Activated CD8-positive, alpha-beta T cell treated with anti-CD3 and anti-CD28 coated beads for 36 hours (primary cell): ENCODE results near the gene DIPK1A. TPM values are rescaled to one million over a fixed set of nuclear protein-coding genes. Genes with fewer than 3 reads are reported as not detected.

ENCODE experiments used
- ATAC-seq: fragments of 200-7000 bp; cut with Tn5 transposase; one replicate; pipeline ENCODE4 v1.10.0; 2021; ENCODE audit warnings: mild to moderate bottlenecking, moderate library complexity
- CTCF ChIA-PET: fragments of 350-600 bp; sonication (Branson Sonifier 250); formaldehyde crosslinking; loops from one replicate; lab custom pipeline; 2021; ENCODE audit warnings: antibody characterized with exemption; lab: Charles Lee
- POLR2A ChIA-PET: fragments of 350-600 bp; sonication (Branson Sonifier 250); formaldehyde crosslinking; loops from one replicate; lab custom pipeline; 2021; ENCODE audit warnings: antibody characterized with exemption; lab: Charles Lee
- DNase-seq: peaks from one replicate; pipeline ENCODE4 v3.0.0-alpha.2; 2020
- H3K27ac Mint-ChIP-seq: one replicate; pipeline ENCODE4 v1.8.0; 2021; ENCODE audit warnings: mild to moderate bottlenecking, mixed read lengths
- H3K27me3 Mint-ChIP-seq: one replicate; pipeline ENCODE4 v1.8.0; 2021; ENCODE audit warnings: mixed read lengths
- H3K36me3 Mint-ChIP-seq: one replicate; pipeline ENCODE4 v1.8.0; 2021; ENCODE audit warnings: low read depth, mixed read lengths
- H3K4me1 Mint-ChIP-seq: one replicate; pipeline ENCODE4 v1.8.0; 2021; ENCODE audit warnings: low read depth, mixed read lengths
- H3K4me3 Mint-ChIP-seq: one replicate; pipeline ENCODE4 v1.8.0; 2021; ENCODE audit warnings: mild to moderate bottlenecking, moderate library complexity, mixed read lengths
- H3K9me3 Mint-ChIP-seq: one replicate; pipeline ENCODE4 v1.8.0; 2021; ENCODE audit warnings: mixed read lengths
- CTCF ChIP-seq: fragments of 200-600 bp; IDR thresholded peaks from one replicate; pipeline ENCODE4 v1.8.0; 2022; ENCODE audit warnings: antibody characterized with exemption, mild to moderate bottlenecking
- intact Hi-C: fragments of 100-400 bp; cut with micrococcal nuclease; formaldehyde crosslinking; loops from one replicate; pipeline ENCODE4 v1.10.0; 2022
- total RNA-seq, 2 experiments: library from RNA; stranded (reverse); gene quantifications; one replicate each; pipeline ENCODE4 v1.2.3, GENCODE V29; 2021

DIPK1A gene
- total RNA-seq, 2 experiments from 2014 or later: 8.1 to 9.0 TPM

- intact Hi-C loops: no loop called here
- no peak for TF ChIP-seq CTCF
- no peak overlapping the region for H3K27ac Mint-ChIP-seq
- H3K4me3 Mint-ChIP-seq: no peak overlapping the region
- H3K27me3 Mint-ChIP-seq: no peaks in the 10 kb centered on the region
- ATAC-seq (no peak), DNase-seq (no peak)
- peaks cover 54% of the 10 kb centered on the region for H3K4me1 Mint-ChIP-seq
- ChIA-PET POLR2A (interaction anchor here (0.6 kb wide), 1 partner anchor 82 kb away, joined by 3 read pairs; no protein-coding TSS in a partner anchor), CTCF (interaction anchor here (1.2 to 2.5 kb wide), 5 partner anchors 15 to 87 kb away, joined by 5 to 8 read pairs (median 7); partner anchors contain the start of gene DIPK1A)
- peaks cover 3% of the 10 kb centered on the region for H3K36me3 Mint-ChIP-seq
- H3K9me3 Mint-ChIP-seq: no peaks in the 10 kb centered on the region
Observed at GRCh38 chr1:92944901-92945747, 16.1 kb downstream of the DIPK1A start.

GRCh38 chr1:92943502-92943847 is 17.8 kb downstream of the DIPK1A start:
- peaks cover 62% of the 10 kb centered on the region for H3K4me1 Mint-ChIP-seq
- H3K4me3 Mint-ChIP-seq: no peak overlapping the region
- intact Hi-C loops: no loop called here
- ChIA-PET POLR2A (interaction anchor here (1.4 kb wide), 1 partner anchor 17 kb away, joined by 6 read pairs; the partner anchor contains the start of gene DIPK1A), CTCF (interaction anchor here (0.9 to 2.5 kb wide), 8 partner anchors 12 to 85 kb away, joined by 3 to 8 read pairs (median 4); partner anchors contain the start of gene DIPK1A)
- ATAC-seq: no peak
- no peaks in the 10 kb centered on the region for H3K27me3 Mint-ChIP-seq
- TF ChIP-seq CTCF: no peak
- no peak overlapping the region for H3K27ac Mint-ChIP-seq
- DNase-seq: no peak
- peaks cover 4% of the 10 kb centered on the region for H3K36me3 Mint-ChIP-seq
- H3K9me3 Mint-ChIP-seq: no peaks in the 10 kb centered on the region

GRCh38 chr1:92940541-92940940 is 20.7 kb downstream of the DIPK1A start:
- Mint-ChIP-seq H3K4me1 (peaks cover 63% of the 10 kb centered on the region), H3K27ac (no peak overlapping the region), H3K9me3 (no peaks in the 10 kb centered on the region), H3K27me3 (no peaks in the 10 kb centered on the region), H3K4me3 (no peak overlapping the region), H3K36me3 (peaks cover 4% of the 10 kb centered on the region)
- ChIA-PET CTCF (interaction anchor here (0.8 to 1.8 kb wide), 3 partner anchors 28 to 81 kb away, joined by 3 to 8 read pairs (median 3); no protein-coding TSS in a partner anchor), POLR2A (interaction anchor here (0.6 kb wide), 1 partner anchor 90 kb away, joined by 3 read pairs; no protein-coding TSS in a partner anchor)
- no peak for TF ChIP-seq CTCF
- DNase-seq (no peak), ATAC-seq (no peak)
- intact Hi-C loops: no loop called here

DNA sequence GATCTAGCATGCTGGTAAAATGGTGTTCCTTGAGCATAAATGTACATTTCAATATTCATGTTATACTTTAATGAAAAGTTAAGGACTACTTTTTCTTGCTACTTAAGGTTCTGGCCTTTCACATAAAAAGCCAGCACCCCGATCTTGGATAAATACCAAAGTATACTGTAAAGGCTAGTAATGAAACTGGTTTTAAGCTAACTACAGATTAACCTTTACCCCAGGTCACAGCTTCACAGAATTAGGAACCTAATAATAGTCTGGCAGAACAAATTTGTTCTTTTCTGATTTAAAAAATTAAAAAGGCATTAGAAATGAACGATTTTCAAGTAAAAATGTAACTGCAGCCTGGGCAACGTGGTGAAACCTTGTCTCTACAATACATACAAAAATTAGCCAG is 23.5 kb downstream of the DIPK1A start:
- intact Hi-C loops: no loop called here
- POLR2A ChIA-PET: no interaction called here
- ATAC-seq (no peak), DNase-seq (no peak)
- no peaks in the 10 kb centered on the region for H3K9me3 Mint-ChIP-seq
- CTCF ChIA-PET: interaction anchor here (3.1 kb wide), 1 partner anchor 56 kb away, joined by 11 read pairs; no protein-coding TSS in a partner anchor
- H3K4me3 Mint-ChIP-seq: no peak overlapping the region
- H3K4me1 Mint-ChIP-seq: peaks cover 56% of the 10 kb centered on the region
- H3K36me3 Mint-ChIP-seq: peaks cover 4% of the 10 kb centered on the region
- H3K27ac Mint-ChIP-seq: no peak overlapping the region
- no peak for TF ChIP-seq CTCF
- no peaks in the 10 kb centered on the region for H3K27me3 Mint-ChIP-seq

DNA sequence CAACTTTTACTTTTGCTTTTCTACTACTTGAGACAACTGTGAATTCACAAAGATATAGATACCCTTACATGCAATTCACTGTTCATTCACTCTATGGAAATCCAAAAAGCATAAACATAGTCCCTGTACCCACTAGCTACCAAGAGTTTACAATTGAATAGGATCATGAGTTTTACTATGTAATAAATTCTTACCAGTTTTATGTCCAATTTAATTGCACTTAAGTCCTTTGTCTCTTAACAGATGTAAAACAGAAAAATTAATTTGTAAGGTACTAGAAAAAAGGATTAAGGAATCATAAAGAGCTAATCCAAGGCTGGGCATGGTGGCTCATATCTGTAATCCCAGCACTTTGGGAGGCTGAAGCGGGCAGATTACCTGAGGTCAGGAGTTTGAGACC is 24.4 kb downstream of the DIPK1A start:
- Mint-ChIP-seq H3K9me3 (no peaks in the 10 kb centered on the region), H3K4me3 (no peak overlapping the region), H3K4me1 (peaks cover 55% of the 10 kb centered on the region), H3K36me3 (peaks cover 4% of the 10 kb centered on the region), H3K27ac (no peak overlapping the region), H3K27me3 (no peaks in the 10 kb centered on the region)
- ChIA-PET POLR2A (no interaction called here), CTCF (interaction anchor here (3.1 kb wide), 1 partner anchor 57 kb away, joined by 11 read pairs; no protein-coding TSS in a partner anchor)
- no peak for TF ChIP-seq CTCF
- no peak for ATAC-seq
- DNase-seq: no peak
- intact Hi-C loops: no loop called here
